HepG2 (cell line): ENCODE results near the gene SH3PXD2A. TPM values are rescaled to one million over a fixed set of nuclear protein-coding genes. Genes with fewer than 3 reads are reported as not detected.

Experiments used
- ERF ChIP-seq: IDR thresholded peaks from 2 replicates; pipeline ENCODE4 v1.6.1; 2018; ENCODE audit warnings: missing biosample characterization, missing genetic modification reagents
- FOXA3 ChIP-seq: IDR thresholded peaks from 2 replicates; pipeline ENCODE4 v1.6.1; 2016; ENCODE audit warnings: missing genetic modification reagents, missing compliant biosample characterization
- GABPA ChIP-seq, 2 experiments: IDR thresholded peaks; 2 replicates each; pipeline ENCODE4 v1.6.1; 2011 to 2016; ENCODE audit warnings: low read depth in 2 of 2, low read length in 1 of 2, missing biosample characterization in 1 of 2, missing genetic modification characterization in 1 of 2
- IRF9 ChIP-seq: sonication (generic); formaldehyde crosslinking; IDR thresholded peaks from 2 replicates; pipeline ENCODE4 v1.8.0; 2022; ENCODE audit warnings: missing genetic modification reagents, mild to moderate bottlenecking, borderline replicate concordance
- MTERF4 ChIP-seq: sonication (generic); formaldehyde crosslinking; IDR thresholded peaks from 2 replicates; pipeline ENCODE4 v1.8.0; 2023; ENCODE audit warnings: mild to moderate bottlenecking, missing genetic modification reagents
- REST ChIP-seq, 2 experiments: IDR thresholded peaks; 2 replicates each; pipeline ENCODE4 v1.6.1; 2011 to 2012; ENCODE audit warnings: low read length in 2 of 2, borderline replicate concordance in 1 of 2, low read depth in 1 of 2, mild to moderate bottlenecking in 1 of 2, moderate library complexity in 1 of 2
- SALL1 ChIP-seq: sonication (generic); formaldehyde crosslinking; IDR thresholded peaks from 2 replicates; pipeline ENCODE4 v1.8.0; 2022; ENCODE audit warnings: mild to moderate bottlenecking, missing genetic modification reagents
- SOX13 ChIP-seq, 3 experiments: fragments of 450-650 bp in 1 of 3; sonication (generic) in 1 of 3; formaldehyde crosslinking in 1 of 3; IDR thresholded peaks in 2 of 3; conservative IDR thresholded peaks in 1 of 3; 2 replicates each; pipeline versions ENCODE4 v1.5.0 to v1.6.1; 2016 to 2020; ENCODE audit warnings: antibody characterized with exemption in 1 of 3, mild to moderate bottlenecking in 1 of 3, missing compliant biosample characterization in 1 of 3, missing genetic modification reagents in 1 of 3, moderate library complexity in 1 of 3
- STAT5B ChIP-seq: sonication (generic); formaldehyde crosslinking; IDR thresholded peaks from 2 replicates; pipeline ENCODE4 v1.4.0; 2020; ENCODE audit warnings: missing genetic modification reagents
- TCF7 ChIP-seq: sonication (generic); IDR thresholded peaks from 2 replicates; pipeline ENCODE4 v1.6.1; 2016; ENCODE audit warnings: antibody characterized with exemption, low read depth
- ZNF253 ChIP-seq: sonication (generic); formaldehyde crosslinking; IDR thresholded peaks from 2 replicates; pipeline ENCODE4 v1.8.0; 2022; ENCODE audit warnings: mild to moderate bottlenecking, missing genetic modification reagents, borderline replicate concordance
- ZNF280B ChIP-seq: sonication (generic); formaldehyde crosslinking; IDR thresholded peaks from 2 replicates; pipeline ENCODE4 v1.5.0; 2020; ENCODE audit warnings: missing genetic modification reagents, mild to moderate bottlenecking, borderline replicate concordance
- ZNF547 ChIP-seq: sonication (generic); formaldehyde crosslinking; IDR thresholded peaks from 2 replicates; pipeline ENCODE4 v1.5.1; 2020; ENCODE audit warnings: mild to moderate bottlenecking, missing genetic modification reagents
- ZNF639 ChIP-seq: conservative IDR thresholded peaks from 2 replicates; pipeline ENCODE4 v1.6.1; 2018; ENCODE audit warnings: missing genetic modification reagents
- ZNF770 ChIP-seq: sonication (generic); formaldehyde crosslinking; IDR thresholded peaks from 2 replicates; pipeline ENCODE4 v1.5.0; 2020; ENCODE audit warnings: mild to moderate bottlenecking, missing genetic modification reagents
- ZSCAN9 ChIP-seq: IDR thresholded peaks from 2 replicates; pipeline ENCODE4 v1.6.1; 2016; ENCODE audit warnings: borderline replicate concordance
- polyA plus RNA-seq, 8 experiments: library from polyadenylated mRNA; depleted of rRNA in 3 of 8; stranded (reverse) in 7 of 8; unstranded in 1 of 8; fragments of >200 nt; fragmentation: Illumina TruSeq in 4 of 8; extraction: Trizol in 4 of 8; gene quantifications; 2 replicates each; pipeline versions ENCODE4 v1.2.1 to v1.2.3, GENCODE V29; 2011 to 2016; ENCODE audit warnings: low read depth in 4 of 8, missing spikeins in 1 of 8, mixed read lengths in 1 of 8; ENCODE audit not compliant: insufficient read depth in 1 of 8
- total RNA-seq, 5 experiments: library from RNA; depleted of rRNA; stranded (reverse); fragments of >200 nt; fragmentation: Illumina TruSeq; extraction: Trizol; gene quantifications; 2 replicates each; pipeline ENCODE4 v1.2.3, GENCODE V29; 2016; ENCODE audit warnings: low read depth in 1 of 5

Gene SH3PXD2A
- total and polyA plus RNA-seq, 2 of the 13 experiments (the other 11 are each of a cell fraction or from before 2014, with no cell fraction given): 11.1 to 11.3 TPM

- TF ChIP-seq MTERF4 (CRISPR knock-in tag) (peak; percentile 66; the same call in 1 of the 2 replicates), STAT5B (CRISPR knock-in tag) (no peak), ZNF639 (CRISPR knock-in tag) (no peak), TCF7 (peak; percentile 41; the same call in 1 of the 2 replicates), ZNF547 (CRISPR knock-in tag) (no peak), ZNF770 (peak; percentile 88), GABPA (IDR thresholded peaks at IDR 0.05; ENCODE audit: low read depth, low read length) (no peak), GABPA (CRISPR knock-in tag; IDR thresholded peaks at IDR 0.05; ENCODE audit: low read depth) (no peak), ZNF253 (no peak), SALL1 (CRISPR knock-in tag) (peak; percentile 89), FOXA3 (peak; percentile 82), ZSCAN9 (CRISPR knock-in tag) (peak; percentile 71), SOX13 (IDR thresholded peaks at IDR 0.05) (no peak), SOX13 (CRISPR knock-in tag; conservative IDR thresholded peaks at IDR 0.05 in 1 of 2, IDR thresholded peaks at IDR 0.05 in 1 of 2) (peak in 1 of 2 experiments; percentile 67; a peak in 1 of 4 replicates), REST (IDR thresholded peaks at IDR 0.05; ENCODE audit: borderline replicate concordance in 1 of 2, low read depth in 1 of 2, low read length in 2 of 2) (no peak), ERF (CRISPR knock-in tag) (peak; percentile 87), ZNF280B (CRISPR knock-in tag) (peak; percentile 76), IRF9 (CRISPR knock-in tag) (no peak)
Observed at GRCh38 chr10:103578782-103579382, 276.5 kb downstream of the SH3PXD2A start (continued).
